GM12891 (cell line): ENCODE measurements around the gene FLNC.

Experiments
- POLR2A ChIP-seq: IDR thresholded peaks from 2 replicates; pipeline ENCODE4 v1.6.1; 2011; ENCODE audit warnings: low read depth, low read length, control low read depth
- POLR2AphosphoS5 ChIP-seq: IDR thresholded peaks from 2 replicates; pipeline ENCODE4 v1.6.1; 2011; ENCODE audit warnings: low read depth, low read length, control low read depth
- SPI1 ChIP-seq: IDR thresholded peaks from 2 replicates; pipeline ENCODE4 v1.6.1; 2011; ENCODE audit warnings: low read depth, low read length, control low read depth
- TAF1 ChIP-seq: IDR thresholded peaks from 2 replicates; pipeline ENCODE4 v1.6.1; 2011; ENCODE audit warnings: low read depth, low read length, control low read depth

DNA sequence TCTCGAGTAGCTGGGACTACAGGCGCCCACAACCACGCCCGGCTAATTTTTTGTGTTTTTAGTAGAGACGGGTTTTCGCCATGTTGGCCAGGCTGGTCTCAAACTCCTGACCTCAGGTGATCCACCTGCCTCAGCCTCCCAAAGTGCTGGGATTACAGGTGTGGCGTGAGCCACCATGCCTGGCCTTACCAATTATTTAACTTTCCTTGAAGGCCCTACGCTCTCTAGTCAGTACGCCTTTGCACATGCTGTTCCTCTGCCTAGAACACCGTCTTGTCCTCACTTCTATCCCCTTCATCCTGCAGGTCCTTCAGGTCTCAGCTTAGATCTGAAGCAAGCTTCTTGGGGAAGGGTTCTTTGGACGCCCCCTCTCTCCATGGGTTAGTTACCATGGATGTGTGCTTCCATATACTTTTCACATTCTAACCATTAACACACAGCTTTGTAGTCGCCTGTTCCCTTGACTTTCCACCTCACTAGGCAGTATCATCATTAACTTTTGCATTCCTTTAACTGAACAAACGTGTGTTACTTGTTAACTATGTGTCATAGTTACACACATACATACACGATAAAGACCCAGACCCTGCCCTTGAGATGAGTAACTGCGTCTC is 31.9 kb downstream of the FLNC start:
- TF ChIP-seq POLR2A (no peak), TAF1 (no peak), POLR2AphosphoS5 (no peak), SPI1 (no peak)
